Small intestine (tissue), 7 donors: ENCODE measurements around the gene RNASE8. TPM values are rescaled to one million over a fixed set of nuclear protein-coding genes. Genes with fewer than 3 reads are reported as not detected.
A peak's percentile ranks its signal among the peaks of the same experiment; 100 is the strongest.

Experiments used
- DNase-seq, 2 donors: peaks; one replicate each; pipeline versions ENCODE4 v3.0.0 to v3.0.0-alpha.2; 2013
- FAIRE-seq: peaks from 2 replicates; lab custom pipeline; 2012; peaks lifted over from hg19 to GRCh38; lab: Jason Lieb, UNC
- H3K27ac ChIP-seq, 3 donors: one replicate each; pipeline ENCODE4 v1.5.1; 2013; ENCODE audit warnings: low read length in 2 of 3, mild to moderate bottlenecking in 2 of 3, control low read depth in 1 of 3, inconsistent platforms in 1 of 3, low read depth in 1 of 3, moderate library complexity in 1 of 3
- H3K27me3 ChIP-seq, 3 donors: one replicate each; pipeline ENCODE4 v1.6.1; 2013; ENCODE audit warnings: low read length in 3 of 3, inconsistent platforms in 1 of 3; ENCODE audit not compliant: control insufficient read depth in 3 of 3, insufficient read depth in 3 of 3
- H3K36me3 ChIP-seq, 3 donors: one replicate each; pipeline ENCODE4 v1.6.1; 2013; ENCODE audit warnings: low read length in 3 of 3, inconsistent platforms in 1 of 3, low read depth in 1 of 3, mild to moderate bottlenecking in 1 of 3, moderate library complexity in 1 of 3; ENCODE audit not compliant: control insufficient read depth in 3 of 3, insufficient read depth in 2 of 3
- H3K4me1 ChIP-seq, 3 donors: one replicate each; pipeline ENCODE4 v1.6.1; 2013; ENCODE audit warnings: low read length in 2 of 3, inconsistent platforms in 1 of 3, low read depth in 1 of 3, mild to moderate bottlenecking in 1 of 3, moderate library complexity in 1 of 3; ENCODE audit not compliant: control insufficient read depth in 3 of 3, insufficient read depth in 2 of 3
- H3K4me3 ChIP-seq, 3 donors: one replicate each; pipeline ENCODE4 v1.5.1; 2013; ENCODE audit warnings: low read length in 3 of 3, control low read depth in 1 of 3, inconsistent platforms in 1 of 3, low read depth in 1 of 3, mild to moderate bottlenecking in 1 of 3, moderate library complexity in 1 of 3
- H3K9me3 ChIP-seq, 2 donors: one replicate each; pipeline ENCODE4 v1.6.1; 2013; ENCODE audit warnings: low read depth in 1 of 2, low read length in 1 of 2; ENCODE audit not compliant: control insufficient read depth in 2 of 2, insufficient read depth in 1 of 2
- WGBS, 3 donors: extraction: QIAGEN DNeasy Blood & Tissue Kit; methylation state at CpG; one replicate each; pipeline ENCODE4 v1.1.7; 2013; 5-methylcytosine and 5-hydroxymethylcytosine counted together
- polyA plus RNA-seq, 4 donors: library from polyadenylated mRNA; stranded (reverse) in 3 of 4; unstranded in 1 of 4; fragments of 200-250 nt in 3 of 4; fragments of 120-200 nt in 1 of 4; gene quantifications; one replicate each; pipeline versions ENCODE4 v1.2.1 to v1.2.3, GENCODE V29; 2013
- donor health status: healthy with polysubstance abuse.
- donor health status: control.
- donor health status: control.
- donor health status: Bipolar disorder and iron deficiency.
- donor health status: healthy.

The RNASE8 gene
- polyA plus RNA-seq, 4 donors = not detected

DNA sequence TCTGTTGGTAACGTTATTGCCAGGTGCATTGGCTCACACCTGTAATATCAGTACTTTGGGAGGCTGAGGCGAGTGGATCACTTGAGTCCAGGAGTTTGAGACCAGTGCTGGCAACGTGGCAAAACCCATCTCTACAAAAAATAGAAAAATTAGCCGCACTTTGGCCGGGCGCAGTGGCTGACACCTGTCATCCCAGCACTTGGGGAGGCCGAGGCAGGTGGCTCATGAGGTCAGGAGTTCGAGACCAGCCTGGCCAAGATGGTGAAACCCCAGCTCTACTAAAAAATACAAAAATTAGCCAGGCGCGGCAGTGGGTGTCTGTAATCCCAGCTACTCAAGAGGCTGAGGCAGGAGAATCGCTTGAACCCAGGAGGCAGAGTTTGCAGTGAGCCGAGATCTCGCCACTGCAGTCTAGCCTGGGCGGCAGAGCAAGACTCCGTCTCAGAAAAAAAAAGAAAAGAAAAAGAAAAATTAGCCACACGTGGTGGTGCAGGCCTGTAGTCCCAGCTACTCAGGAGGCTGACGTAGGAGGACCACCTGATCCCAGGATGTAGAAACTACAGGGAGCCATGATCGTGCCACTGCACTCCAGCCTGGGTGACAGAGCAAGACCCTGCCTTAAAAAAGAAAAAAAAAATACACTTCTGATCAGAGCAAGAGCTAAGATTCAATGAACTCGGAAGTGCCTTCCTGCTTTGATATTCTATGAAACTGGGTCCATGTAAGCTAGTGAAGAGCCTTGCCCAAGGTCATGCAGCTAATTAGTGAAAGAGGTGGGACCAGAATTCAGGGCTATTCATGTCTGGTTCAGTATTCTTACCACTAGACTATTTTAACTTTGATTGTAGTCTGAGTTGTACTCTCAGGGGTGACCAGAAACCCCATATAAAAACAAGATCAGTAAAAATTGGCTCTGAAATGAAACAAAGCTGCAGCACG is 4.2 kb upstream of the RNASE8 start:
- FAIRE-seq = no peak
- Histone ChIP-seq H3K27ac (peak overlapping the region in 1 of 3 donors; percentile 34), H3K4me1 (peaks cover 0 to 15% (median 0%) of the 10 kb centered on the region in 3 donors), H3K27me3 (no peaks in the 10 kb centered on the region), H3K9me3 (no peaks in the 10 kb centered on the region), H3K4me3 (no peak overlapping the region), H3K36me3 (no peaks in the 10 kb centered on the region)
- 74 to 86% (median 77%) methylated on average over 20 of the region's 20 CpGs for WGBS, 3 donors
- no peak for DNase-seq

DNA sequence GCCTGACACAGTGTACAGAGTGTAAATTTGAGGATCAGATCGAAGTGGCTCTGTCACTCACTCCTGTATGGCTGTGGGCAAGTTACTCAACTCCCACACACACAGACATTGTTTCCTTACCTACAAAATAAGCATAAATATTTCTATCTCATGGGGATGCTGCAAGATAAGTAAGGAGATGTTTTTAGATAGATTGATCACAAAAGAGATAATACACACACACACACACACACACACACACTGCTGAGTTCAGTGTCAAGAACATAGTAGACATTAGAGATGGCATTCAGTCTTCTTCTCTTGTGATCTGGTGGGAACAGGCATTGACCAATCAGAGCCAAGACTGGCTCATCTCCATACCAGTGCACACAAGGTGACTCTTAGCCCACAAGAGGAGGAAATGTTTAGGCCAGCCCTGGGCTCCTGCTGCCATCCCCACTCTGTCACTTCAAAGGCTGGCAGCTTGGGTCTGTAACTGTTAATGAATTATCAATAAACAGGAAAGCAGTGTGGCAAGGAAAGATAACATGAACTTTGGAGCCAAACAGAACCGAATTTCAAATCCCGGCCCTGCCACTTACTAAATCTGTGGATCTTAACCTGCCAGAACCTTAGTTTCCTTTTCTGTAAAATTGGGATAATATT is 3.4 kb upstream of the RNASE8 start:
- H3K36me3 ChIP-seq = no peaks in the 10 kb centered on the region
- H3K27ac ChIP-seq = peak overlapping the region in 1 of 3 donors; percentile 34
- no peak for FAIRE-seq
- H3K4me3 ChIP-seq = no peak overlapping the region
- no peaks in the 10 kb centered on the region for H3K27me3 ChIP-seq
- peak; percentile 54 to 68 for DNase-seq
- peaks cover 0 to 15% (median 0%) of the 10 kb centered on the region in 3 donors for H3K4me1 ChIP-seq
- WGBS, 3 donors = 19 to 60% (median 32%) methylated on average over 3 of the region's 3 CpGs
- no peaks in the 10 kb centered on the region for H3K9me3 ChIP-seq

DNA sequence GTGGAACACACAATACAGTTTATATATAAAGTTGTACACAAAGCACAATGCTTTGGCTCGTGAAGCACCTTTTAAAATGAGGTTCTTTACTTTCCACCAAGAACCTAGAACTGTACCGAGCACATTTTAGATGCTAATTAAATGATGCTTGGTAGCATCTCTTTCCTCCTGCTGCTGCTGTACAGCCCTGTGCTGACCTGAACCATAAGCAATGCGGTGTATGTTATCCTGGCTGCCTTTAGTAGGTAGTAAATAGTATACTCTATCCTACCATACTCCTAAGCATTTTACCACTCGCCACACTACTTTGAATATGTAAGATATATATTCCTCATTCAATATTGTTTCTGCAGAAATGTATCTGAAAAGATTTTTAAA is 2.9 kb upstream of the RNASE8 start:
- H3K9me3 ChIP-seq = no peaks in the 10 kb centered on the region
- 28 to 54% (median 41%) methylated on average over 4 of the region's 4 CpGs for WGBS, 3 donors
- H3K4me3 ChIP-seq = no peak overlapping the region
- H3K27me3 ChIP-seq = no peaks in the 10 kb centered on the region
- no peaks in the 10 kb centered on the region for H3K36me3 ChIP-seq
- DNase-seq (no peak), FAIRE-seq (no peak)
- H3K27ac ChIP-seq = peak overlapping the region in 1 of 3 donors; percentile 26
- H3K4me1 ChIP-seq = peaks cover 0 to 15% (median 0%) of the 10 kb centered on the region in 3 donors

DNA sequence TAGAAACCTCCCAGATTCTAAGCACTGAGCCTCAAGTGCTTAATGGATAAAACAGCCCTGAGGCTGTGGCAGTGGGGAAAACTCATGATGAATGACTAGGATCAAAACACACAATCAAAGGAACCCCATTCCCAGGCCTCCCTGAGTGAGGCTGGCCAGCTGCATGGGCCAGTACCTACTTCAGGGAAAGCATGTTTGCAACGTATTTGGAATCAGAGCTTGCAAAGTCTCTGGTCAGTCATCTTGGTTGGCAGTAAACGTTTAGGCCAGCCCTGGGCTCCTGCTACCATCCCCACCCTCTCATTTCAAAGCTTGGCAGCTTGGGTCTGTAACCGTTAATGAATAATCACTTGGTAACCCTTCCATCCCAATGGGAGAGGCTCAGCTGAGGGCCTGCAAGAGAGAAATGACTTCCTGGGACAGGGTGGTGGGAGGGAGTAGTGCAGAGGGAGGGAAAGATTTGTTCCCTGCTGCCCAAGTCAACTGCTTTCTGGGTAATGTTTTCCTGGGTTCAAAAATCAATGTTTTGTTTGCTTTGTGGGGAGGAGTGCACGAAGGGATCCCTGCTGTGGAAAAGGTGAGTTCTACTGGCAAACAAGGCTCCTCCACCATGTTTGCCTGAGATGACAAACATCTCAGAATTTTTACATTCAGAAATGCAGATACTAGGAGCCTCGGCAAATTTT is 2.0 kb upstream of the RNASE8 start:
- WGBS, 3 donors = 9 to 51% (median 29%) methylated on average over 5 of the region's 5 CpGs
- Histone ChIP-seq H3K27ac (peak overlapping the region in 2 of 3 donors; percentile 35), H3K27me3 (no peaks in the 10 kb centered on the region), H3K4me1 (peaks cover 0 to 15% (median 0%) of the 10 kb centered on the region in 3 donors), H3K9me3 (no peaks in the 10 kb centered on the region), H3K4me3 (no peak overlapping the region), H3K36me3 (no peaks in the 10 kb centered on the region)
- FAIRE-seq (no peak), DNase-seq (peak; percentile 43 to 73)

DNA sequence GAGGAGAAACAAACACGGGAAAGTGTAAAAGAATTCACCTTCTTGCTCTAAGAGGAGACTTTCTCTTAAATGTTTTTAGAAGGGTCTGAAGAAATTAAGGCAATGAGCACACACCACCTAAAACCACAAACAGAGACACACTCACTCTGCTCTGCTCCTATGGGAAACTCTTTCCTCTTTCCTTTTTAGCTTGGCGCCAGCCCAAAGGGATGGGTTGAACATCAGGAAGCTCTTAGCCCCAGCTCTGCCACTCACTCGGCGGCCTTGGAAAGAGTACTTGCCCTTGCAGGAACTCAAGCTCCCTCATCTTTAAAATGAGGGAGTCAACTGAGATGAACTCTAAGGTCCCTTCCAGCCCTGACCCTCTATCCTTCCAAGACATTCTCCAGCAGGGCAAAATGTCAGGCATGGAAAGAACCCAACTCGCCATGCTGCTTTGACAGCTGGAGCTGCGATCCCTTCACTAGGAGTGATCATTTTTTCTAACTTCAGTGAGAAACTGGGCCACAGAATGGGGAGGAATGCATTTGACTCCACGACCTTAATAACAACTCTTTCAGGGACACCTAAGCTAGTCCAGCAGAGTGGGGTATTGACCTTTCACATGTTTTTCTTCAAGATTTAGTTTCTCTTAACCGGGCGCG is 980 bp upstream of the RNASE8 start:
- WGBS, 3 donors = 57 to 70% (median 70%) methylated on average over 10 of the region's 10 CpGs
- FAIRE-seq (no peak), DNase-seq (peak in 1 of 2 donors; percentile 80)
- H3K27me3 ChIP-seq = no peaks in the 10 kb centered on the region
- peaks cover 0 to 15% (median 0%) of the 10 kb centered on the region in 3 donors for H3K4me1 ChIP-seq
- no peaks in the 10 kb centered on the region for H3K9me3 ChIP-seq
- H3K36me3 ChIP-seq = no peaks in the 10 kb centered on the region
- H3K27ac ChIP-seq = peak overlapping the region in 1 of 3 donors; percentile 60
- no peak overlapping the region for H3K4me3 ChIP-seq

DNA sequence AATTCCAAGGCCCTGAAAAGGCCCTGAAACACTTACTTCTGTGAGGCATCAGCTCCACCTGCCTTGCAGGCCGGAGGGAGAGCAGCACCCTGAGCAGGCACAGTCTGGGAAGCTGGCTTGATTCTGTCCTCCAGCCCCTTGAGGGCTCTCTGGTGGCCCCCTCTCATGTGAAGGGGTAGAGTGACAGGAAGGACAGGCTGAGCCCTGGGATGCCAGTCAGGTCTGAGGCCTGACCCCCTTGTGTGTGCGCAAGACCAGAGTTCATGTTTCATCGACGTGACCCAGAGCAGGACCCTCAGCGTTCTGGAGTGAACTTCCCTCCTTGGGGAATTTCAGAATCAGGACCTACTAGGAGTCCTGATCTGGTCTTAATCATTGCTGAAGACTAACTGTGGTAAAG is 1.3 kb downstream of the RNASE8 start:
- no peak for DNase-seq
- Histone ChIP-seq H3K27me3 (no peaks in the 10 kb centered on the region), H3K4me3 (no peak overlapping the region), H3K9me3 (no peaks in the 10 kb centered on the region), H3K27ac (no peak overlapping the region), H3K36me3 (no peaks in the 10 kb centered on the region), H3K4me1 (peaks cover 0 to 13% (median 0%) of the 10 kb centered on the region in 3 donors)
- no peak for FAIRE-seq
- WGBS, 3 donors = 91 to 96% (median 92%) methylated on average over 5 of the region's 5 CpGs

DNA sequence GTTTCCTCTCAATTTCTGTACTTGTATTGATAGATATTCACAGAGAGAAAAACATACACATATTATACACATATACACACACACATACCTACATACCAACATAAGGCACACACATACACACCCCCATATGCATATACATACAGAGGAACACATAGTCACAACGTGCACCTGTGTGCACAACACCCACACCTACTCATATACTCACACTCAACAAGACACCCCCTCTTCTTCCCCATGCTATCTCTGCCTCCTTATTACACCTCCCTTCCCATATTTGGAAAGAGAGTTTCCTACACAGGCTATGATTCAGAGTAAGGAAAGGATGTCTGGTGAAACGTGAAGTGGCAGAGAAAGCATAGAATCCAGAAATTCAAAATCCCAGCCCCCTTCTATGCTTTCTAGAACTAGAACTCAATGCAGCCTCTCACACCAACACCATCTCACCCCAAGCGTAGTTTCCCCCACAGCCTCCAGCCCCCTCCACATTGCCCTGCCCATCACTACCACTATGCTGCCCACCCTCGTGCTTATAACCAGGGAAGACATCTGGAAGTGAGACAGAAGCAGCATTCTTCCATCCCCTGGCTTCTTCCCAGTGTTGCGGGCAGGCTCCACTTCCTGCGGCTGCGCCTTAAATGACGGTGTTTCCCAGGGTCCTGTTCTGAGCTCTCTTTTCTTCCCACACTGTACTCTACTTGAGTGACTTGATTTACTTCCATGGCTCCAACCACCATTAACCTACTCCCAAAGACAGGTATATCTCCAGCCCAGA is 2.4 kb downstream of the RNASE8 start:
- H3K4me3 ChIP-seq = no peak overlapping the region
- no peaks in the 10 kb centered on the region for H3K27me3 ChIP-seq
- H3K4me1 ChIP-seq = peaks cover 0 to 10% (median 0%) of the 10 kb centered on the region in 3 donors
- no peaks in the 10 kb centered on the region for H3K36me3 ChIP-seq
- DNase-seq (no peak), FAIRE-seq (no peak)
- no peak overlapping the region for H3K27ac ChIP-seq
- 68 to 77% (median 76%) methylated on average over 8 of the region's 8 CpGs for WGBS, 3 donors
- no peaks in the 10 kb centered on the region for H3K9me3 ChIP-seq
